Activated CD4-positive, alpha-beta memory T cell treated with anti-CD3 and anti-CD28 coated beads for 36 hours (primary cell): ENCODE data around the gene ANXA2R. TPM values are rescaled to one million over a fixed set of nuclear protein-coding genes. Genes with fewer than 3 reads are reported as not detected.

ENCODE experiments used
- CTCF ChIA-PET: fragments of 350-600 bp; sonication (Branson Sonifier 250); formaldehyde crosslinking; loops from one replicate; lab custom pipeline; 2021; ENCODE audit warnings: antibody characterized with exemption, inconsistent platforms; lab: Charles Lee
- POLR2A ChIA-PET: fragments of 350-600 bp; sonication (Branson Sonifier 250); formaldehyde crosslinking; loops from one replicate; lab custom pipeline; 2021; ENCODE audit warnings: antibody characterized with exemption; lab: Charles Lee
- DNase-seq: peaks from one replicate; pipeline ENCODE4 v3.0.0-alpha.2; 2020
- H3K27ac Mint-ChIP-seq: one replicate; pipeline ENCODE4 v1.8.0; 2021; ENCODE audit warnings: mixed read lengths
- H3K27me3 Mint-ChIP-seq: one replicate; pipeline ENCODE4 v1.8.0; 2021; ENCODE audit warnings: mixed read lengths
- H3K36me3 Mint-ChIP-seq: one replicate; pipeline ENCODE4 v1.8.0; 2021; ENCODE audit warnings: mixed read lengths
- H3K4me1 Mint-ChIP-seq: one replicate; pipeline ENCODE4 v1.8.0; 2021; ENCODE audit warnings: low read depth, mixed read lengths
- H3K4me3 Mint-ChIP-seq: one replicate; pipeline ENCODE4 v1.8.0; 2021; ENCODE audit warnings: mild to moderate bottlenecking, mixed read lengths
- H3K9me3 Mint-ChIP-seq: one replicate; pipeline ENCODE4 v1.8.0; 2021; ENCODE audit warnings: mixed read lengths
- intact Hi-C: fragments of 100-400 bp; cut with micrococcal nuclease; formaldehyde crosslinking; loops from one replicate; pipeline ENCODE4 v1.15.1; 2023
- total RNA-seq, 2 experiments: library from RNA; stranded (reverse); gene quantifications; one replicate each; pipeline ENCODE4 v1.2.3, GENCODE V29; 2021

The ANXA2R gene
- total RNA-seq, 2 experiments from 2014 or later = 2.8 to 3.8 TPM

- Mint-ChIP-seq H3K27ac (peak overlapping the region; percentile 96), H3K9me3 (no peaks in the 10 kb centered on the region), H3K4me1 (peaks cover 38% of the 10 kb centered on the region), H3K27me3 (no peaks in the 10 kb centered on the region), H3K4me3 (peak overlapping the region; percentile 94), H3K36me3 (peaks cover 1% of the 10 kb centered on the region)
- intact Hi-C loops = no loop called here
- ChIA-PET POLR2A (interaction anchor here (0.6 to 3.2 kb wide), 15 partner anchors 9 to 1137 kb away, joined by 3 to 53 read pairs (median 11); partner anchors contain the start of genes RIMOC1, TMEM267 and ZNF131), CTCF (interaction anchor here (0.9 to 4.2 kb wide), 21 partner anchors 9 to 443 kb away, joined by 3 to 64 read pairs (median 7); partner anchors contain the start of genes TMEM267 and ZNF131)
- peak; percentile 55 for DNase-seq
These were observed 1.1 kb upstream of the ANXA2R start for GRCh38 chr5:43041110-43041668.

- Mint-ChIP-seq H3K36me3 (peaks cover under 1% of the 10 kb centered on the region), H3K9me3 (no peaks in the 10 kb centered on the region), H3K27ac (peak overlapping the region; percentile 96), H3K4me1 (peaks cover 42% of the 10 kb centered on the region), H3K4me3 (peak overlapping the region; percentile 94), H3K27me3 (no peaks in the 10 kb centered on the region)
- POLR2A ChIA-PET = interaction anchor here (0.6 to 3.9 kb wide), 8 partner anchors 21 to 197 kb away, joined by 3 to 41 read pairs (median 6); no protein-coding TSS in a partner anchor
- intact Hi-C loops = loop anchor here (1.0 kb wide), 10 partner anchors 9 to 265 kb away; no protein-coding TSS in a partner anchor
- peak; percentile 79 for DNase-seq
- CTCF ChIA-PET = interaction anchor here (1.0 to 4.8 kb wide), 9 partner anchors 10 to 131 kb away, joined by 3 to 72 read pairs (median 13); no protein-coding TSS in a partner anchor
These were observed 440 bp downstream of the ANXA2R start for GRCh38 chr5:43039471-43040286.

- intact Hi-C loops = loop anchor here (1.0 kb wide), 1 partner anchor 9 kb away; no protein-coding TSS in a partner anchor
- CTCF ChIA-PET = interaction anchor here (1.0 to 4.8 kb wide), 10 partner anchors 10 to 130 kb away, joined by 3 to 72 read pairs (median 13); no protein-coding TSS in a partner anchor
- H3K9me3 Mint-ChIP-seq = no peaks in the 10 kb centered on the region
- H3K4me1 Mint-ChIP-seq = peaks cover 40% of the 10 kb centered on the region
- no peaks in the 10 kb centered on the region for H3K27me3 Mint-ChIP-seq
- H3K27ac Mint-ChIP-seq = peak overlapping the region; percentile 96
- peak overlapping the region; percentile 94 for H3K4me3 Mint-ChIP-seq
- H3K36me3 Mint-ChIP-seq = no peaks in the 10 kb centered on the region
- POLR2A ChIA-PET = interaction anchor here (0.6 to 3.9 kb wide), 9 partner anchors 20 to 198 kb away, joined by 3 to 41 read pairs (median 6); no protein-coding TSS in a partner anchor
- no peak for DNase-seq
These were observed 1.0 kb downstream of the ANXA2R start for GRCh38 chr5:43039152-43039470.

GRCh38 chr5:43038496-43038989 is 1.6 kb downstream of the ANXA2R start:
- no peaks in the 10 kb centered on the region for H3K36me3 Mint-ChIP-seq
- intact Hi-C loops = no loop called here
- H3K4me1 Mint-ChIP-seq = peaks cover 39% of the 10 kb centered on the region
- CTCF ChIA-PET = interaction anchor here (0.9 to 4.8 kb wide), 12 partner anchors 9 to 129 kb away, joined by 3 to 72 read pairs (median 12); no protein-coding TSS in a partner anchor
- DNase-seq = peak; percentile 58
- no peaks in the 10 kb centered on the region for H3K9me3 Mint-ChIP-seq
- POLR2A ChIA-PET = interaction anchor here (0.6 to 3.9 kb wide), 11 partner anchors 19 to 198 kb away, joined by 3 to 41 read pairs (median 5); no protein-coding TSS in a partner anchor
- H3K4me3 Mint-ChIP-seq = peak overlapping the region; percentile 83
- H3K27ac Mint-ChIP-seq = peak overlapping the region; percentile 88
- no peaks in the 10 kb centered on the region for H3K27me3 Mint-ChIP-seq

GRCh38 chr5:43037636-43038495 is 2.3 kb downstream of the ANXA2R start:
- Mint-ChIP-seq H3K36me3 (no peaks in the 10 kb centered on the region), H3K9me3 (no peaks in the 10 kb centered on the region), H3K27me3 (no peaks in the 10 kb centered on the region), H3K27ac (peak overlapping the region; percentile 88), H3K4me1 (peaks cover 34% of the 10 kb centered on the region), H3K4me3 (peak overlapping the region; percentile 83)
- peak; percentile 38 for DNase-seq
- POLR2A ChIA-PET = interaction anchor here (0.7 to 3.9 kb wide), 10 partner anchors 18 to 88 kb away, joined by 3 to 41 read pairs (median 6); no protein-coding TSS in a partner anchor
- CTCF ChIA-PET = interaction anchor here (0.5 to 4.8 kb wide), 14 partner anchors 9 to 129 kb away, joined by 3 to 72 read pairs (median 8); no protein-coding TSS in a partner anchor
- intact Hi-C loops = no loop called here

GRCh38 chr5:43036856-43037635 is 3.1 kb downstream of the ANXA2R start:
- POLR2A ChIA-PET = interaction anchor here (1.0 to 3.9 kb wide), 5 partner anchors 18 to 86 kb away, joined by 3 to 41 read pairs (median 11); no protein-coding TSS in a partner anchor
- H3K27me3 Mint-ChIP-seq = no peaks in the 10 kb centered on the region
- CTCF ChIA-PET = interaction anchor here (0.6 to 4.8 kb wide), 10 partner anchors 8 to 128 kb away, joined by 3 to 72 read pairs (median 13); no protein-coding TSS in a partner anchor
- peak overlapping the region; percentile 42 for H3K27ac Mint-ChIP-seq
- intact Hi-C loops = no loop called here
- DNase-seq = no peak
- H3K9me3 Mint-ChIP-seq = no peaks in the 10 kb centered on the region
- peaks cover 32% of the 10 kb centered on the region for H3K4me1 Mint-ChIP-seq
- peak overlapping the region; percentile 83 for H3K4me3 Mint-ChIP-seq
- no peaks in the 10 kb centered on the region for H3K36me3 Mint-ChIP-seq

GRCh38 chr5:43036409-43036808 is 3.7 kb downstream of the ANXA2R start:
- Mint-ChIP-seq H3K36me3 (no peaks in the 10 kb centered on the region), H3K9me3 (no peaks in the 10 kb centered on the region), H3K27me3 (no peaks in the 10 kb centered on the region), H3K27ac (no peak overlapping the region), H3K4me3 (no peak overlapping the region), H3K4me1 (peaks cover 32% of the 10 kb centered on the region)
- POLR2A ChIA-PET = interaction anchor here (1.0 to 3.9 kb wide), 3 partner anchors 17 to 85 kb away, joined by 3 to 41 read pairs (median 26); no protein-coding TSS in a partner anchor
- CTCF ChIA-PET = interaction anchor here (1.3 to 4.8 kb wide), 5 partner anchors 14 to 127 kb away, joined by 4 to 72 read pairs (median 26); no protein-coding TSS in a partner anchor
- intact Hi-C loops = no loop called here
- peak; percentile 51 for DNase-seq

- intact Hi-C loops = no loop called here
- no peaks in the 10 kb centered on the region for H3K9me3 Mint-ChIP-seq
- H3K4me3 Mint-ChIP-seq = no peak overlapping the region
- DNase-seq = no peak
- no peak overlapping the region for H3K27ac Mint-ChIP-seq
- no peaks in the 10 kb centered on the region for H3K36me3 Mint-ChIP-seq
- POLR2A ChIA-PET = no interaction called here
- H3K4me1 Mint-ChIP-seq = peaks cover 40% of the 10 kb centered on the region
- no peaks in the 10 kb centered on the region for H3K27me3 Mint-ChIP-seq
- CTCF ChIA-PET = no interaction called here
These were observed 5.5 kb downstream of the ANXA2R start for GRCh38 chr5:43034591-43034968.

GRCh38 chr5:43033841-43034590 is 6.1 kb downstream of the ANXA2R start:
- H3K27ac Mint-ChIP-seq = no peak overlapping the region
- DNase-seq = no peak
- CTCF ChIA-PET = interaction anchor here (0.7 kb wide), 1 partner anchor 13 kb away, joined by 3 read pairs; no protein-coding TSS in a partner anchor
- H3K9me3 Mint-ChIP-seq = no peaks in the 10 kb centered on the region
- H3K4me1 Mint-ChIP-seq = peaks cover 43% of the 10 kb centered on the region
- H3K4me3 Mint-ChIP-seq = no peak overlapping the region
- H3K36me3 Mint-ChIP-seq = no peaks in the 10 kb centered on the region
- POLR2A ChIA-PET = no interaction called here
- no peaks in the 10 kb centered on the region for H3K27me3 Mint-ChIP-seq
- intact Hi-C loops = no loop called here
